GM21423 (cell line): ENCODE data around the gene ARCN1.
"Not testable (repeated sequence)": the region's sequence is repeated elsewhere in the genome, so short reads cannot be mapped to it uniquely, and the experiment has no call there.

Source experiments
- ATAC-seq: cut with Tn5 transposase; IDR thresholded peaks from one replicate; pipeline ENCODE4 v1.9.1; 2021; ENCODE audit warnings: mild to moderate bottlenecking, moderate library complexity; ENCODE audit not compliant: unreplicated experiment

Gene ARCN1

DNA sequence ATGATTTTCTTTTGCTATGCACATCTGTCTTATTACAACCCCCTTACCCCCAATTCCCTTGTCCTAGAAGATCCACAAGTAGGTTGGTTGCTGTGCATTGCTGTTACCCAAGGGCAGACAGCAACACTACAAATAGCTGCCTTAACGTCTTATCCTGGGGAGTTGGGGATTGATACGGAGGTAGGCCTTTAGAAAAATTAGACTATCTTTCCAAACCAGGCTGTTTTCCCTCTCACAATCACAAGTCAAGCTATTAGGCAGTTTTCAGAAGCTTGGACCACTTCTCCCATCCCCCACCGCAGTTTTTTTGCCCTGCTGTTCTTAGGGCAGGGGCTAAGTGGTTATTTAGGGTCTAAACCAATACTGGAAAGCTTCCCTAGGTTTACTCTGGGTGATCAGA lies 32.4 kb downstream of the ARCN1 start:
- no peak for ATAC-seq

DNA sequence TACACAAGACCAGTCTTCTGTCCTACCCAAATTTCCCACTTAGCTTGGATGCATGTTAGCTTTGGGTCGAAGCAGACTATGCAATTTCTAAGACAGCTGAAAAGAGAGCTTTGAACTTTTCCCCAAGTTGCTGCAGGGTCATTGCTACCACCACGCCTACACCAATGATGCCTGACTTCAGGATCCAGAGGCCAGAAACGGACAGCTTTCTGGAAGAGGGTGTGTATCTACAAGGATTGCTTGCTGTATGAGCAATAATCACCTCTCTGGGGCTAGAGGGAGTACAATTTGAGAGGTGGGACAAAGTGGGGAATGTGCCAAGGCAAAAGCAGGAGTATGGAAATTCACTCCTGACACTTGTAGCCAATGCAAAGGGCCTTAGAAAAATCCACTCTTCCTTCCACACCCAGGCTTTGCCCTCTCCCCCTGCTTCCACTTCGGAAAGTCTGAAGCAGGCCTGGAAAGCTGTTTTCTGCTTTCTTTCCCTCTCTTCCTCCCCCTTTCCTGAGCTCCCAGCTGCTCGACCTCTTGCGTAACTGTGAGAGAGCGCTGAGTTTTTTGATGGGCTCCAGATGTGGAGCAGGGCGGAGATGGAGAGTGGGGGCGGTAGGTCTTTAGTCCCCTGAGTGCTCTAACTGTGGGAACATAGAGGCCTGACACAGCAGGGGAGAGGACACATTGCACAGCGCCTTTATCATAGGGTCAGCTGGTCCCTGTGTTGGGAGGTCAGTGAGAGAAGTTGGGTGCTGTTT lies 33.1 kb downstream of the ARCN1 start:
- no peak for ATAC-seq

DNA sequence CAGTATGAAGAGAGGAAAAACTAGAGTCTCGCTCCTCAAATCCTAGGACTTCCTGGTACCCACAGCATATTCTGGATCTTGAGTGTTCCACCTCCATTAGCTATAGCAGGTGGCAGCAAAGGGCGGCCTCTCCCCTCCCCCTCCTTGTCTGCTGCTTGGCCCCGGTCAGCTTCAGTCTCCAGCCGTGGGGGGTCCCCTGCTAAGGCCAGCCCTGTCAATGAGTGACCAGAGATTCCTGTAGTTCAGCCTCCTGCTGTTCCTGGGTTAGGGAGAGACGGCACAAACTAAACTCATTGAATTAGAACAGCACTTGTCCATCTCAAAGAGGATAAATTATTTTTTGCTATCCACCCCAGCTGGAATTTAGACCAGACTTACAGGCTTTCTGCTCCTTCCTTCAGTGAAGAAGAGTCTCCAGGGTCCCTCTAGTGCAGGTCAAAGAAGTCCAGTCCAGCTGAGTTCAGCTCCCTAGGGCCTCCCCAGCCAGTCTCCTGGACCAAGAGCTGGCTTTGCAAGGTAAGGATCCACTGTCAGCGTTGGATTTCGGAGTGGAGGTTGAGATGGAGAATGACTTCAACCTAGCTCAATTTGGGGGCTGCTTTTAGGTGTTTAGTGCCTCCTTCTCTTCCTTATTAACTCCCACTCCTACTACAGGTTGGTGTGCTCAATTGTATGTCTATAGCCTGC lies 34.1 kb downstream of the ARCN1 start:
- no peak for ATAC-seq

DNA sequence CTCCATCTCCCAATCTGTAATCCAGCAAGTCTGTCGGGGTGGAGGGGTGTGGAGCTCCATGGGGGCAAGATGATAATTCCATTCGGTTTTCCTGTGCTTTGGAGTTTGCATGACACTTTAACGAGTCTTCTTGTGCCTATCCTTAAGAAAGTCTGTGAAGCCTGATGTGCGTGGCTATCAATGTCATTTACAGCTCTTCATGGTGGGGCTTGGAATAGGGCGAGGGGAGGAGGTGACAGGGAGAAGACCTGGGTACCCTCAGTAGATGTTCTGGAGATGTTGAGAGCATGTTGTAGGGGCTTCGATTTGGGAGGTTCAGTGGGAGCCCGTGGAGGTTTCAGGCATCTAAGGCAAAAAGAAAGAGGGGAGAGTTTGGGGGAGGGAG lies 34.6 kb downstream of the ARCN1 start:
- no peak for ATAC-seq

DNA sequence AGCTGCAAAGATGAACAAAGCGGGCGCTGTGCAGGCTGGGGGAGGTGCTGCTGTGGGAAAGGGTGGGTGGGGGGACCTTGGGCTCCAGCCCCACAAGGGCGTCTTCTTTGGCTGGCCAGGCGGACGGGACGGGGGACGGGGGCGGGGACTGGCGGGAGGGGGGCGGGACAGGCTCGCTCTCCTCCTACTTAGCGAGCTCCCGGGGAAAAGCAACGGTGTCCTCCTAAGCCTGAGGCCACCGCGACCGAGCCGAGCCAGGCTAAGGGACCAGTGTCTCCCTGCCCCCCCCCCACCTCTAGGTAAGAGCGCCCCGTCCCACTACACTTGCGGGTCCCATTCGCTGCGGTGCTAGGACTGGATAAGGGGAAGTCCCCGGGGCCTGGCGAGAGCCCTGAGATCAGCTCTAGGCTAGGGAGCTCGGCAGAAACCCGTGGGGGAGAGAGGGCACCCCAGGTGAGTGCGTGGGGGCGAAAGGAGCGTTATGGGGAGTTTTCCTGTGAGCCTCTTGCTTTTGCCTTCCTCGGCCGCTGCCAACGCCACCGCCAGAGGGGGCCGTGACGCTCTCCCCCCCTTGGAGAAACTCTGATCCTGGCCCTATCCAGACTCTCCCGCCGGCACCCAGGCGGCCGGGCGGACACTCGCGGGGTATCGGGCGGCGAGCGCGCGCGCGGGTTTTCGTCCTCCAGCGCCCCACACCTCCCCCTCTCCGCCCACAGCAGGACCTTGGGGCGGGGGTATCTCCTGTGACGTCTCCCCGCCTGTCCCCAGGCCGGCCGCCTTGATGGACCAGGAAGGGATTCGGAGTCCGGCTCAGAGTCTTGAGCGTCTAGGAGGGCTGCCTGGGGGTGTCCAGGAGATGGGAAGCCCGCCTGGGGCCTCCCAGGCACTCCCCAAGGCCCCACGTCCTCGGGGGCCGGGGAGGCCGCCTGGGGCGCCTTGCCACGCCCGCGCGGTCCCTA lies 35.5 kb downstream of the ARCN1 start, which contains the start of gene PHLDB1:
Gene PHLDB1 (plus strand): TSS at position 215 of the 959 bp plus-strand sequence. CDS start 6,222 bp downstream, outside the sequence.
- no peak for ATAC-seq

DNA sequence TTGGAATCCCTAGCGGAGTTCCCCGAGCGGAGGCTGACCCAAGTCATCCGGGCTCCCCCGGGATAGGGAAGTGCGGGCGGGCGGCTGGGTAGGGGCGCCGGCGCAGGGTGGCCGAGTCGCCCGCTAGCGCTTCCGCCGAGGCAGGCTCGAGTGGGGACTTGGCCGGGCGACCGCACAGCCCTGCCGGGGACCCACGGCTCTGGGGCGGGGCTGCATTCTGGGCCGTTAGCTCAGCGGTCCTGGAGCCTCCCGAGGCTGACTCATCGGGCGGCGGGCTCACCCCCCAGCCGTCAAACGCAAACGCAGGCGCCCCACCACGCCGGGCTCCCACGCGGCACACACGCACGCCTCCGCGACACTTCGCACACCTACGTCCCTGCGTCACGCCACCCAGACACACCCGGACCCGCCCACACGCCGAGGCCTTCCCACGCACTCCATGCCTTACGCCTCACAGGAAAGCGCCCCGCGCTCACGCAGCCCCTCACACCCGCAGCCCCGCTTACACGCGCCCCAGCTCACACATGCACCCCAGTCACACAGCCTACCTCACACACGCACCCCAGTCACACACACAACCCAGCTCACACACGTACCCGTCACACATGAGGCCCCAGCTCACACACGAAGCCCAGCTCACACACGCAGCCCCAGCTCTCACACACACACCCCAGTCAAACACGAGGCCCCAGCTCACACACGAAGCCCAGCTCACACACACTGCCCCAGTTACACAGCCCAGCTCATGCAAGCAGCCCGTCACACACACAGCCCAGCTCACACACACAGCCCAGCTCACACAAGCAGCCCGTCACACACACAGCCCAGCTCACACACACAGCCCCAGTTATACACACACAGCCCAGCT lies 36.4 kb downstream of the ARCN1 start:
- no peak for ATAC-seq

DNA sequence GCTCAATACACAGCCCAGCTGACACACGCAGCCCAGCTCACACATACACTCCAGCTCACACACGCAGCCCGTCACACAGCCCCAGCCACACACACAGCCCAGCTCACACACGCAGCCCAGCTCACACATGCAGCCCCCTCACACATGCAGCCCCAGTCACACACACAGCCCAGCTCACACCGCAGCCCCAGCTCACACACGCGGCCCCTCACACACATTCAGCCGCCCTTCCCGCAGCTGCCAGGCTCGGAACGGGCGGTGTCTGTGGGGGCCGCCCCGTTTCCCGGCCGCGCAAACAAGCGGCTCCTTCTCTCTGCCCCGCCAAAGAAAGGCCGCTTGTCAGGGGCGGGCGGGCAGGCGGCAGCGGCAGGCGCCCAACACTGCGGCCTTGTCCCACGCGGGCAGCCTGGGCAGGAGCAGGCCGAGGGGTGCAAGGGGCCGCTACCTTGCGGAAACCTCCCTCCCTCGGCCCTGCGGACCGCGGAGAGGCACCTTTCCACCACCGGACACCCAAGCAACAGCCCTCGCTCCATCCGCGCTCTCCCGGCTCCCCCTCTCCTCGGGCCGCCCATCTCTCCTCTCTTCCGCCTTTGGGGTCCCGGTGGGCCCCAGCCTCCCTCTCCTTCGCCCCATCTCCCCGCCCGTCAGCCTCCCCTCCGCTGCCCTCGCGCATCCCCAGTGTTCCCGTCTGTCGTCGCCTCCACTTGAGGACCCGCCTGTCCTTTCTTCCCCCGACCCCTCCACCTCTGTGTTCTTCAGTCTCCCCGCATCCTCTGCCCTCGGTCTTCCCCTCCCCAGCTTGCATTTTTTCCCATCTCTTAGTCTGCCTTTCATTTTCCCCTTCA lies 37.4 kb downstream of the ARCN1 start:
- no peak for ATAC-seq

DNA sequence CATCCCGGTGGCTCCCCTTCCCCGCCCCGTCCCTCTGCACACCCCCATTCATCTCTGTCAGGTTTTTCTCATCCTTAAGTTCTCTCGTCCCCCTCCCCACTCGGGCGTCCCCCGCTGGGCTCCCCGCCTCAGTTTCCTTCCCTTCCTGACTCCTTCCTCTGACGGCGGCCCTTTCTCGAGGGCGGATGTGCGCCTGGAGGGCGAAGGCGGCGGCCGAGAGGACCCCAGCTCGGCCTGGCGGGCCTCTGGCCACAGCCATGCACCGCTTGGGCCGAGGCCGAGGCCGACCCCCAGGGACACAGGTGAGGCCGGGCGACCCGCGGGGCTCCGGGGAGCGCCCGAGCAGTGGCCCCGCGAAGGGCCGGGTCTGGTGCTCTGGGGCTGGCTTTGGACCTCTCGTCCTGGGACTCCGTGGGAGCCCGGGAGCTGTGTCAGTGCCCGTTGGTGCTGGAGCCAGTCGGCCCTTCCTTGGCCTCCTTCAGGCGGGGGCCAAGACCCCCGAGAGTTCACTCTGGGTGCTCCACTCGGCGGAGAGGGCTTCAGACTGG lies 38.1 kb downstream of the ARCN1 start:
- ATAC-seq = no peak

DNA sequence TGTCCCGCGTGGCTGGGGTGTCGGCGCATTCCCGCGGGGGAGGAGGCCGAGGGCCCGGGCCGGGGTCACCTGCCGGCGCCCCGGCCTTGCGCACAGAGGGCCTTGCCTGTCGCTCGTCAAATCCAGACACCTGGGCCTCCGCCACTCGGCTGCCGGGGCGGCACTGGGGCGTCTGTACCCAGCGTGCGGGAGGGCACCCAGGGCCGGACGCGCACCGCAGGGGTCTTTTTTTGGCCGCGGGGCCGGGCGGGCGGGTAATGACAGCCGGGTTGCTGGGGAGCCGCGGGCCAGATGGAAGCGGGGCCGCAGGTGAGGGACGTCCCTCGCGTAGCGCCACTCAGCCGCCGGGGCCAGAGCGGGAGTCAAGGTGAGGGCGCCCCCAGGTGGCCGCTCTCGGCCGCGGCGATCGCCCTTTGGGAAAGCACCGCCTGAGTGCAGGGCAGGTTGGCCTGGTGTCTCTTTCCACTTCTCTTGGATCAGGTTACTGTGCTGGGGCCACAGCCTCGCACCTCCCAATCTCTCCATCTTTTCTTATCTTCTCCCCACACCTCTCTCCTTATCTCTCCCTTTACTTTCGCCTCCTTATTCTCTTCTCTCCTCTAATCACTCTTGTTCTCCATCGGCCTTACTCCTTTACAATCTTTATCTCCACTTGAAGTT lies 38.7 kb downstream of the ARCN1 start:
- ATAC-seq = no peak

DNA sequence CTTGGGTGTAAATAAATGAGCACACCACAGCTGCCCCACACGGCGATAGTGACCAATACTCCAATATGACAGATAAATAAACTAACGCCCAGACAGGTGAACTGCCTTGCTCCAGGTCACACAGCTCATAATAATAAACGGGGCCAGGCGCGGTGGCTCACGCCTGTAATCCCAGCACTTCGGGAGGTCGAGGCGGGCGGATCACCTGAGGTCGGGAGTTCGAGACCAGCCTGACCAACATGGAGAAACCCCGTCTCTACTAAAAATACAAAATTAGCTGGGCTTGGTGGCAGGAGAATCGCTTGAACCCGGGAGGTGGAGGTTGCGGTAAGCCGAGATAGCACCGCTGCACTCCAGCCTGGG lies 39.2 kb downstream of the ARCN1 start:
- not testable (repeated sequence) for ATAC-seq

DNA sequence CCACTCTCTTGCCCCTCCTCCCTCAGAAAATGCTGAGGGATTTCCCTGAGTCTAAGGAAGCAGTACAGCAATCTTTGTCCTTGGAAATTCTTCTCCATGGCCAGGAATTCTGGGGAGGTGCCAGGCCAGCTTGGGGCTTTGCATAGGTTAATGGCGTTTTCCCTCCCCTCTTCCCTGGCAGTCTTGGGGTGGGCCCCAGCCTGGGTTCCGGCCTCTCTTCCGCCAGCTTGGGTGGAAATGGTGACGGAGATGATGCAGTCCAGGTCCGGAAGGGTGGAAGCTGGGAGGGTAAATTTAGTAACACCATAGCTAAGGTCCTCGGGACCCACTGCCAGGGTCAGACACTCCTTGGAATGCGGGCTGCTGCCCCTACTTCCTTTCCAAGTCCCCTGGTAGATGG lies 40.2 kb downstream of the ARCN1 start:
- ATAC-seq = no peak

DNA sequence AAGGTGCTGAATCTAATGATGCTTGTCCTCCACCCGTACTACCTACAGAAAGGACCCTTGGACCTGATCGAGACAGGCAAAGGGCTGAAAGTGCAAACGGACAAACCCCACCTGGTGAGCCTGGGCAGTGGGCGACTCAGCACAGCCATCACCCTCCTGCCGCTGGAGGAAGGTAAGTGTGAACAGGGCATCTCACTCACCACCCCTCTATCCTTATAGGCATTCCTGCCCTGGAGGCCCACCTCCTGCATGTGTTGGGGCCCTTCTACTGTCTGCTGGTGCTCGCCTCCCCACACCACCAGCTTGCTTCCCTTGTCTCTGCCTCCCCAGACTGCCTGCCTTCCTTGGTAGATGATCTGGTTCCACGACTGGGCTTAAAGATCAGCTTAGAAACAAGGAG lies 42.3 kb downstream of the ARCN1 start:
- no peak for ATAC-seq

DNA sequence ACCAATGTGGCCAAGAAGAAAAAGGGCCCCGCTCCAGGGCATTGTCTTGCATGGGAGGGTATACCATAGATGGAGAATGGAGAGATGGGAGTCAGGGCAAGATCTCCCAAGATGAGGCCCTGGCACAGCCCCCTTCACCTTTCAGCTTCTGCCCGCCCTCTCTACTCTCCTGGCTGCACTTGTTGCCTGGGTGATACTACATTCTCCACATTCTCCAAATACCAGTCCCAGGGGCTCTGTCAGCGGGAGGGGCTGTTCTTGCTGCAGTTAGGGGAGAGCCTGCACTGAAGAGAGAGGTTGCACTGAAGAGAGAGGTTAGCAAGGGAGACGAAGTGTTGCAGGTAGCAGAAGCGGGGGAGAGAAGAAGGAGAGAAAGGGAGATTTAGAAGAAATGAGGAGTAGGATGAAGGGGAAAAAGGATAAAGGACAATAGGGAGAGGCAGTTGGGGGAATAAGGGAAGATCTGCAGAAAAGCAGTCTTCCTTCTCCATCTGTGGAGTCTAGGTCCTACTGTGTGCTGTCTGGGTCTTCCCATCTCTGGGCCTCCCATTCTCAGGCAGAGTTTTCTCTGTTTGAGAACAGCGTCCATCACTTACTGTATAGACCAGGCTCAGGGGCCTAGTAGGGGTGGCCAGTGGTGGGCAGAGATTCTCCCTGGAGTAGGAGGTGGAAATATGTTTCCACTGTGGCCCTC lies 43.2 kb downstream of the ARCN1 start:
- no peak for ATAC-seq

DNA sequence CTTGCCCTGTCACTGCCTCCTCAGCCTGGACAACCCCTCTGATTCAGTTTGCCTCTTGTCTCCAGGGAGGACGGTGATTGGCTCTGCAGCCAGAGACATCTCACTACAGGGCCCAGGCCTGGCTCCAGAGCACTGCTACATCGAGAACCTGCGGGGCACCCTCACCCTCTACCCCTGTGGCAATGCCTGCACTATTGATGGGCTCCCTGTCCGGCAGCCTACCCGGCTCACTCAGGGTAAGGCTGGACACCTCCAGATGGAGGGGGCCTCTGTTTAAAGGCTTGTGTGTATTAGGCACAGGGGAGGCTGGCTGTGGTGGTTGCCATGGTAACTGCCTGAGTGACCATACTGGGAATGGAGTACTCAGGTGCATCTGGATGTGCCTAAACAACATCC lies 43.8 kb downstream of the ARCN1 start:
- no peak for ATAC-seq

DNA sequence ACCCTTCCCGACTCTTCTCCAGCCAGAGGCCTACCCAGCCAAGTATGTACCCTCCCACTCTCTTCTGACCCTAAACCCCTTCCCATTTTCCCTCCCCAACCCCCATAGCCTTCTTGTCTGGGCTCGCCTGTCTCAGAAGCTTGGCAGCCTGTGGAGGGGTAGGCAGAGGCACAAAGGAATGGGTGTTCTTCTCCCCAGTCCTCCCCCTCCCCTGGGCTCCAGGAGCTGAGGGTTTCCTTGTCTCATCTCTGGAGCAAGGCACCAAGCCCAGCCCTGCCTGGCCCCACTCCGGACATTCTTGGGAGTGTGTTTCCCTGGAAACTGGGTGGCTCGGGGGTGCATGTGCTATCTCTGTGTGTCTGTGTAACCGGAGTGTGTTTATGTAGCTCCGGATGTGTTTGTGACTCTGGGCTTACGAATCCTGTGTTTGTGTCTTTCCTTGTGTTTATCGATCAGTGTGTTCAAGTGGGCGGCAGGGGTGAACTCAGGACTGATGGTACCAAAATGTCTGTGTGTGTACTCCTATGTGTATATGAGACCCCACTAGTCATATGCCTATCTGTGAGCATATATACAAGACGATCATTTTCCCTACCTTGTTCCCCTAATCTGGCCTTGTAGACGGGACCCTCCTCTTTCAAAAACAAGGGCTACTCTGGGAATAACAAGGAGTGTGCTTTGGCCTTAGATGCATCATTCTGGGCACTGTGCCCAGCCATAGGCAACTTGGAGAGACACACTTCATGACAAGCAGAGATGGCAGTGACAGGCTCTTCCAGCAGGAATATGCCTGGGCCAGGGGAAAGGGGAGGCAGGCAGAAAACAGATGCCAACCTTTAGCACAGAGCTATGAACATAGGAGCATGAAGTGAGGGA lies 46.1 kb downstream of the ARCN1 start:
- no peak for ATAC-seq

DNA sequence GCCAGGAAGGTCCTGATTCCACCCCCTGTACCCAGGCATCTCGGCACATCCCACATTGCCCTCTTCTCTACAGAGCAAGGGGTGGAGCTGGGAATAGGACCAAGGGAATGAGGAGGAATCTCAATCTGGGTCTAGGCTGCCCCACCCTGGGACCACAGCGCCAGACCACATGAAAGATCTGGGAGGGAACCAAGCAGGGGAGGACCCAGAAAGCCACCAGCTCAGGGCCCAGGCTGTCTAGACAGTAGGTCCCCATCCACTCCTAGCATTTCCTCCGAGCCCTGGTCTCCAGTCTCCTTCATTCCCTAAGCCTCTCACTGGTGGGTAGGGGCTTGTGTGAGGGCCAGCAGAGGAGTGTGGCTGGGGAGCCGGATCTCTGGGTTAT lies 46.8 kb downstream of the ARCN1 start:
- ATAC-seq = no peak

DNA sequence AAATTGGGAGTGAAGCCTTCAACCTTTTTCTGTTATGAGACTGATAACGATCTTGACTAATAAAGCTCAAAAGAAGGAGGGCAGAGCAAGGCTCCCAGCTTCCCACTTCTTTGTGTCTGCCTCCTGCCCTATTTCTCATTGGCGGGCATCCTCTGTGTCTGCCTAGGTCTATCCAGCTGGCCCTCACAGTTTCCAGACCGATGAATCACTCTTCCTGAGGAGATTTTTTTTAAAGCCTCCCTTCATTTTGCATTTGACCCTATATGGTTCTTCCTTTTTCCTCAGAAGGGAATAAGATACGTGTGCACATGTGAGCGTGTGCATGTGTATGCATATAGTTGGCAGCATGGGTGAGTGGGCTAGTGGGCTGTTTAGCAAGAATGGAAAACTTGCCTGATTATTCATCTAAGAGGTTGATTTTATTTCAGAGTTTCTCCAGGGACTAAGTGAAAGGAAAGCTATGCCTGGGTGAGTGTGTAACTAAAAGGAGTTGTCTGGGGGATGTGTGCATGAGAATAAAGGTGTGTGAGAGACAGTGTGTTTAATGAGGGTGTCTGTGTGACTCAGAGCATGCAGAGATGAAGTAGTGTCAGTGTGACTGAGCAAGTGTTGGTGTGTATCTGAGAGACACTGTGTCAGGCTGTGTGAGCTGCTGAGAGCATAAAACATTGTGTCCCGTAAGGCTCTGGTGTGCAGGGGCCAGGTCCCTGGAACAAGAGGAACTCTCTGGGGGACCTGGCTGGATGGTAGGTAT lies 47.4 kb downstream of the ARCN1 start:
- no peak for ATAC-seq
